Activated CD4-positive, CD25-positive, alpha-beta regulatory T cell treated with anti-CD3 and anti-CD28 coated beads, Interleukin-2, amount 50 U/mL, for 24 hours (primary cell): Measurements from ENCODE around the gene ST6GALNAC2.
A peak's percentile ranks its signal among the peaks of the same experiment; 100 is the strongest.
"Not testable (repeated sequence)": the region's sequence is repeated elsewhere in the genome, so short reads cannot be mapped to it uniquely, and the experiment has no call there.

Experiments
- ATAC-seq, 2 donors: fragments of 150-1000 bp; cut with Tn5 transposase; one replicate each; pipeline ENCODE4 v1.10.0; 2021; ENCODE audit warnings: mild to moderate bottlenecking in 1 of 2, moderate library complexity in 1 of 2

The ST6GALNAC2 gene

DNA sequence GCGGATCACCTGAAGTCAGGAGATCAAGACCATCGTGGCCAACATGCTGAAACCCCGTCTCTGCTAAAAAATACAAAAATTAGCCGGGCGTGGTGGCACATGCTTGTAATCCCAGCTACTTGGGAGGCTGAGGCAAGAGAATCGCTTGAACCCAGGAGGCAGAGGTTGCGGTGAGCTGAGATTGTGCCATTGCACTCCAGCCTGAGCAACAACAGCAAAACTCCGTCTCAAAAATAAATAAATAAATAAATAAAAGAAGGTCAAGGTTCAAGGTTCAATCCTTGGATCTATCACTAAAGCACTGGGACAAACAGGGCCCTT lies 60.2 kb downstream of the ST6GALNAC2 start:
- not testable (repeated sequence) for ATAC-seq

DNA sequence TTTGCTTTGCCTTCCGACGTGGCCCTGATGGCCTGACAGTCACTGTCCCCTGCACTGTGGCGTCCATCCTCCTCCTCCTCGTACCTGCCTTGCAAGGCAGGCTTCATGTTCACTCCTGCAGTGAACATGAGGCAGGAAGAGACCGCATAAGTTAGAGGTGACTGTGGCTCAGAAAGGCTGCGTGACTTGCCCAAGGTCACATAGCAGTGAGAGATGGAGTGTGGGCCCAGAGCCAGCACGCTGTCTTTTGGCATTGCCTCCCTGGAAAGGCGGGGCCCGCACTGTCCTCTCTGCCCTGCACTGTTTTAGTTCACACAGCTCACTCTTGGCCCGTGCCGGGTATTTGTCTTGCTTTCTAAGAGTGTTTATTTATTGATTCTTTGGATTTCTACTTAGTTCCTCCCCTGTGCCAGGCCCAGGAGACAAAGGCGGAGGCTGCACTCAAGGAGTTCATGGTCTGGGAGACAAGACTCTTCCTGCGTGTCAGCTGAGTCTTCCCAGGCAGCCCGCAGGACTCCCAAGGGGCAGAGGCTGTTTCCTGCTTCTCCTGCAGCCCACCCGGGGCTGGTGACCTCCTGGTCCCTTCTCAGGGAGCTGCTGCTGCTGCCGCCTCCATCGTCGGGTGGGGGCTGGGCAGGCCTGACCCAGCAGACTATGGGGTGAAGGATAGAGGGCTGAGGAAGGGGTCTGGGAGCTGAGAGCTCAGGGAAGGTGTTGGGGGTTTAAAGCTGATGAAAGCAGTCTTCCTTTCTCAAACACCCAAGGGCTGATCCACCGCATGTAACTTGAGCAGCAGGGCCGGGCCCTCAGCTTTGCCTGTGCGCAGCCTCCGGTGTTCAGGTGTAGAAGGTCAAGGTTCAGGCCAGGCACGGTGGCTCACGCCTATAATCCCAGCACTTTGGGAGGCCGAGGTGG lies 60.8 kb downstream of the ST6GALNAC2 start:
- no peak for ATAC-seq

DNA sequence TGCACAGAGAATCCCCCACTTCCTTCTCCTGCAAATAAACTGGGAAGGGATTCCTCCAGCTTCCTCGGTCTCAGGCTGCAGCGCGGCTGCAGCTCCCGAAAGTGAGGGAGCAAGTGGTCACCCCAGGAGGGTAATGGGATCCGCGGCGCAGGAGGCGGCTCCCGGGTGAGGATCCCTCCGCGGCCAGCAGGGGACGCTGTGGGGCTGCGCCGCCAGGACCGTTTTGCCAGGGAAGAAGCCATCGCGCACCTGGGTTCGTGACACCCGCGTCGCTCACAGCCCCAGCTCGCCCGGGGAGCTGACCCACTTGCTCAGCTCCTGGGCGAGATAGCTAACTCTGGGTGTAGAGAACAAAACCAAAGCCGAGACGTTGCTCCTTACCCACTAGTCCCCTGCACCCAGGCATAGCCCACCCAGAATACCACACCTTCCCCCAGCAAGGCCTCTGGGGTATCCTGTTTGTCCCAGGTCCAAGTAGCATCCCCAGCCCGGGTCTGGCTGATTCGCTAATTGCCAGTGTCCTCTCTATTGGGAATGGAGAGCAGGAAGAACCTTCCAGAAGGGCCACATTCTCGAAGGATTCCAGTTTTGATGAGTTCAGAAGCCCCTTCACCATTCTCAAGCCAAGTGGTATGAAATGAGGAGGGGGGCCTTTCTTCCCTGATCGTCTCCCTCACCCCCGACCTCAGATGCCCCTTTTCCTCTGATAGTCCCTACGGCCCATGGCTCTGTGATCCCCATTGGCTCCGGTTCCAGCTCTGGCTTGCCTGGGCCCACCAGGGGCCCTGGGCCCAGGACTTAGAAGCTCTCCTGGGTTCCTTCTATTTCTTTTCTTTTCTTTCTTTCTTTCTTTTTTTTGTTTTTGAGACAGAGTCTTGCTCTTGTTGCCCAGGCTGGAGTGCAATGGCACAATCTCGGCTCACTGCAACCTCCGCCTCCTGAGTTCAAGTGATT lies 62.3 kb downstream of the ST6GALNAC2 start:
- ATAC-seq: peak; percentile 80 to 86

DNA sequence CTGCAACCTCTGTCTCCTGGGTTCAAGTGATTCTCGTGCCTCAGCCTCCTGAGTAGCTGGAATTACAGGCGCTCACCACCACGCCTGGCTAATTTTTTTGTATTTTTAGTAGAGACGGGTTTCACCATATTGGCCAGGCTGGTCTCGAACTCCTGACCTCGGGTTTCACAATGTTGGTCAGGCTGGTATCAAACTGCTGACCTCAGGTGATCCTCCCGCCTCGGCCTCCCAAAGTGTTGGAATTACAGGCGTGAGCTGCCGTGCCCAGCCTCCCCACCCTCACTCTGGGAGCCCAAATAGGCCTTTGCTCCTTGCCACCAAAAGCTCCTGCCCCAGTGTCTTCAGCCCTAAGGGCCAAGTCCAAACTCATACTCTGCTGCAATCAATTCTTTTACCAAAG lies 64.0 kb downstream of the ST6GALNAC2 start:
- ATAC-seq: not testable (repeated sequence)

DNA sequence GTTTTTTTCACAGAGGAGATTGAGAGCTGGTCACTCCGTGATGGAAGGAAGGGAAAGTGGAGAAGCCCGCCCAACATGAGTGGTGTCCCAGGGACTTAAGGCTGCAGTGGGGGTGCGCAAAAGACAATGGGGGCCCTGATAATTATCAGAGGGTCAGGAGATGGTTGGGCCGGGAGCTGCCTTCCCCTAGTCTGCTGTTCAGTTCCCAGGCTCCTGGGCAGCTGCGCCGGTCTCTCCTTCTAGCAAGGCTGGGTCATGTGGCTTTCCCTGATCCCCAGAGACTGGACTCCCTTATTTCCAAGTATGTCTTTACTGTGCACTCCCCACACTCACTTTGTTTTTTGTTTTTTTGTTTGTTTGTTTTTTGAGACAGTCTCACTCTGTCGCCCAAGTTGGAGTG lies 64.4 kb downstream of the ST6GALNAC2 start:
- ATAC-seq: no peak

DNA sequence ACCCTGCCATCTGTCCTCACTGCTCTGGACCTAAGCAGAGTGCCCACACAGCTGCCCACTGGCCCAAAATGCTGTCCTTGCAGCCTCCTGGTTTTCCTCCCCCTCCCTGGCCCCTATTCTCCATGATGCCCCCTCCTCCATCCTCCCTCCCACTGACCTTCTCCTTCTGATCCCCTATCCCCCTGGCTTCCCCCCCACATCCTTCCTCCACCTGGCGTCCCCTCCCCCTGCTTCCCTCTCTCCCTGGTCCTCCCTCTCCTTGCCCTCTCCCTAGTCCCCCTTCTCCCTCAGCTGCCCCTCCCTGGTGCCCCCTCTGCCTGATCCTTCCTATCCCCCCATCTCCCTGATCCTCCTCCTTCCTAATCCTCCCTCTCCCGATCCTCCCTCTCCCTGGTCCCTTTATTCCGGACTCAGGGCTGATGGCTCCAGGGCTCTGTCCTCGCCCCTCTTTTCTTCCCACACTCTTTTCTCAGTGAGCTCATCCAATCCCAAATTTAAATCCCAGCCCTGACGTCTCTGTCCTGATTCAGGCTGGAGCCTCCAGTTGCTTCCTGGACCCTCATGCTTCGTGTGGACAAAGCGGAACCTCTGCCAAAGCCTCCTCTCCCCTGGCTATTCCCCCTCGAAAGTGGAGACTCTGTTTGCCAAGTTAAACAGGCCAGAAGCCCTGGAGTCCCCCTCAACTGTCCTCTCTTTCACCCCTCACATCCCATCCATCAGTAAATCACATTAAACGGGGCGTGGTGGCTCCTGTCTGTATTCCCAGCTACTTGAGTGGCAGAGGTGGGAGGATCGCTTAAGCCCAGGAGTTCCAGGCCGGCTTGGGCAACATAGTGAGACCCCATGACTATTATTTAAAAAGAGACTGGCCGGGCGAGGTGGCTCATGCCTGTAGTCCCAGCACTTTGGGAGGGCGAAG lies 66.4 kb downstream of the ST6GALNAC2 start:
- no peak for ATAC-seq

DNA sequence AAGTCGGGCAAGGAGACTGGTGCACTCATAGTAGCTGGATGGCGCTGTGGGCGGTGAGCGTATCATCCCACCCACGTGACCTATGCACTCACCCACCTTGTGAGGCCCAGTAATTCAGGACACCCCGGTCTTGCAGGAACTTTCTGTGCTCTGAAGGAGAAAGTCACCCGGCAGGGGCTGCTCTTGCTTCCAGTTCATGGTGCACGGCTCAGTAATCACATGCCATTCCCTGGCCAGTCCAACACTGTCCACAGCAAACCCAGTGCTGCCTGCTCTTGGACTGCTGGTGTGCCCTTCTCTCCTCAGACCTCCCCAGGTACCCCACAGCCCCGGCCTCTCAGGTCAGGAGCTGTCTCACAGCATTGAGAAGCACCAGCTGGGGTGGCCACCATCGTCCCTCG lies 68.0 kb downstream of the ST6GALNAC2 start:
- no peak for ATAC-seq
